SK-N-SH (cell line): ENCODE results near the gene SLC1A2. TPM values are rescaled to one million over a fixed set of nuclear protein-coding genes. Genes with fewer than 3 reads are reported as not detected.

Experiments used
- CTCF ChIA-PET: fragments of 300-600, 350-600 bp; formaldehyde crosslinking; extraction: SDS; loops from one replicate; lab custom pipeline; 2021; lab: Yijun Ruan, JAX
- POLR2A ChIA-PET: fragments of 350-600 bp; sonication (Branson Sonifier 250); formaldehyde crosslinking; extraction: SDS; loops from one replicate; lab custom pipeline; 2020; ENCODE audit warnings: antibody characterized with exemption, inconsistent platforms; lab: Yijun Ruan, JAX
- DNase-seq: peaks from one replicate; pipeline ENCODE4 v3.0.0; 2012
- H2AFZ ChIP-seq: fragments of 200-600 bp; sonication (generic); 2 replicates; pipeline ENCODE4 v1.8.1; 2016; ENCODE audit warnings: antibody characterized with exemption, mild to moderate bottlenecking, low read depth
- H3F3A ChIP-seq: fragments of 200-600 bp; sonication (generic); replicated peaks from 2 replicates; pipeline ENCODE3; 2016; ENCODE audit warnings: antibody characterized with exemption, mild to moderate bottlenecking; ENCODE audit not compliant: insufficient read depth
- H3K27ac ChIP-seq, 2 experiments: fragments of 200-500 bp in 1 of 2; fragments of 200-600 bp in 1 of 2; sonication (Bioruptor generic) in 1 of 2; sonication (generic), shearing (Covaris generic) in 1 of 2; 2 replicates each; pipeline versions ENCODE4 v1.5.1 to v1.6.1; 2014 to 2016; ENCODE audit warnings: low read depth in 2 of 2, inconsistent platforms in 1 of 2, low read length in 1 of 2, mild to moderate bottlenecking in 1 of 2, mixed read lengths in 1 of 2
- H3K27me3 ChIP-seq: fragments of 200-600 bp; sonication (generic), shearing (Covaris generic); 2 replicates; pipeline ENCODE4 v1.6.1; 2016; ENCODE audit warnings: mixed run types; ENCODE audit not compliant: insufficient read depth
- H3K36me3 ChIP-seq, 2 experiments: fragments of 200-500 bp in 1 of 2; fragments of 200-600 bp in 1 of 2; sonication (Bioruptor generic) in 1 of 2; sonication (generic) in 1 of 2; replicated peaks in 1 of 2; 2 replicates each; pipeline versions ENCODE3 to v1.5.1; 2014 to 2016; ENCODE audit warnings: low read length in 1 of 2, mild to moderate bottlenecking in 1 of 2; ENCODE audit not compliant: insufficient read depth in 2 of 2, control insufficient read depth in 1 of 2
- H3K4me1 ChIP-seq, 2 experiments: fragments of 200-500 bp in 1 of 2; fragments of 200-600 bp in 1 of 2; sonication (Bioruptor generic) in 1 of 2; sonication (generic), shearing (Covaris generic) in 1 of 2; 2 replicates each; pipeline versions ENCODE4 v1.5.1 to v1.6.1; 2014 to 2016; ENCODE audit warnings: low read depth in 1 of 2, low read length in 1 of 2, mixed run types in 1 of 2; ENCODE audit not compliant: insufficient read depth in 2 of 2, control insufficient read depth in 1 of 2
- H3K4me2 ChIP-seq: fragments of 200-600 bp; sonication (generic), shearing (Covaris generic); 2 replicates; pipeline ENCODE4 v1.6.1; 2017; ENCODE audit warnings: mixed run types
- H3K4me3 ChIP-seq, 2 experiments: fragments of 200-500 bp in 1 of 2; fragments of 200-600 bp in 1 of 2; sonication (Bioruptor generic) in 1 of 2; sonication (generic), shearing (Covaris generic) in 1 of 2; 2 replicates each; pipeline versions ENCODE4 v1.5.1 to v1.8.1; 2014 to 2016; ENCODE audit warnings: low read depth in 2 of 2, inconsistent platforms in 1 of 2, low read length in 1 of 2, mild to moderate bottlenecking in 1 of 2, mixed read lengths in 1 of 2, moderate library complexity in 1 of 2
- H3K79me2 ChIP-seq: fragments of 200-600 bp; sonication (generic); 2 replicates; pipeline ENCODE4 v1.8.1; 2017; ENCODE audit warnings: mild to moderate bottlenecking; ENCODE audit not compliant: insufficient read depth
- H3K9ac ChIP-seq: fragments of 200-600 bp; sonication (generic); 2 replicates; pipeline ENCODE4 v1.6.1; 2017; ENCODE audit warnings: mixed run types
- H3K9me2 ChIP-seq: fragments of 200-600 bp; sonication (generic); 2 replicates; pipeline ENCODE4 v1.6.1; 2017; ENCODE audit warnings: mixed run types
- H3K9me3 ChIP-seq: fragments of 200-600 bp; sonication (generic); 2 replicates; pipeline ENCODE4 v1.6.1; 2017; ENCODE audit warnings: mixed run types, mild to moderate bottlenecking, moderate library complexity
- H4K20me1 ChIP-seq: fragments of 200-600 bp; sonication (generic); 2 replicates; pipeline ENCODE4 v1.6.1; 2017; ENCODE audit warnings: mild to moderate bottlenecking, mixed run types; ENCODE audit not compliant: insufficient read depth
- CHD2 ChIP-seq: fragments of 150-350 bp; IDR thresholded peaks from 2 replicates; pipeline ENCODE4 v1.6.1; 2018; ENCODE audit warnings: low read length; ENCODE audit not compliant: partially characterized antibody
- ELF1 ChIP-seq: IDR thresholded peaks from 2 replicates; pipeline ENCODE4 v1.4.0; 2012
- FOSL2 ChIP-seq: IDR thresholded peaks from 2 replicates; pipeline ENCODE4 v1.4.0; 2012; ENCODE audit warnings: low read depth, mild to moderate bottlenecking, moderate library complexity, borderline replicate concordance
- FOXJ3 ChIP-seq: sonication (generic); formaldehyde crosslinking; IDR thresholded peaks from 2 replicates; pipeline ENCODE4 v1.5.1; 2020; ENCODE audit warnings: mild to moderate bottlenecking, missing genetic modification reagents
- FOXM1 ChIP-seq: IDR thresholded peaks from 2 replicates; pipeline ENCODE4 v1.4.0; 2012; ENCODE audit warnings: low read depth, mild to moderate bottlenecking
- GABPA ChIP-seq: IDR thresholded peaks from 2 replicates; pipeline ENCODE4 v1.4.0; 2012; ENCODE audit warnings: low read depth, mild to moderate bottlenecking
- GATA2 ChIP-seq: sonication (generic); formaldehyde crosslinking; IDR thresholded peaks from 2 replicates; pipeline ENCODE4 v1.5.0; 2020; ENCODE audit warnings: mild to moderate bottlenecking, missing genetic modification reagents
- JUND ChIP-seq: IDR thresholded peaks from 2 replicates; pipeline ENCODE4 v1.4.0; 2012
- MEF2A ChIP-seq: IDR thresholded peaks from 2 replicates; pipeline ENCODE4 v1.4.0; 2012; ENCODE audit warnings: low read depth, borderline replicate concordance
- MXI1 ChIP-seq: IDR thresholded peaks from 2 replicates; pipeline ENCODE4 v1.6.1; 2012; ENCODE audit warnings: mild to moderate bottlenecking, low read depth, low read length, improper control_type of control experiment
- NFIC ChIP-seq: IDR thresholded peaks from 2 replicates; pipeline ENCODE4 v1.4.0; 2012; ENCODE audit warnings: borderline replicate concordance
- RXRA ChIP-seq: IDR thresholded peaks from 2 replicates; pipeline ENCODE4 v1.4.0; 2012; ENCODE audit warnings: low read depth, mild to moderate bottlenecking, borderline replicate concordance
- SIN3A ChIP-seq: IDR thresholded peaks from 2 replicates; pipeline ENCODE4 v1.6.1; 2012; ENCODE audit warnings: low read depth, mild to moderate bottlenecking, low read length, moderate library complexity, borderline replicate concordance
- TAF1 ChIP-seq: IDR thresholded peaks from 2 replicates; pipeline ENCODE4 v1.6.1; 2012; ENCODE audit warnings: low read depth, mild to moderate bottlenecking, low read length, moderate library complexity, borderline replicate concordance
- TCF12 ChIP-seq: IDR thresholded peaks from 2 replicates; pipeline ENCODE4 v1.4.0; 2012
- polyA plus RNA-seq, 3 experiments: library from polyadenylated mRNA; depleted of rRNA; stranded (reverse); fragments of >200 nt; gene quantifications; 2 replicates each; pipeline ENCODE4 v1.2.3, GENCODE V29; 2012
- TF ChIP-seq, protein P1 (sequence below): IDR thresholded peaks from 2 replicates; pipeline ENCODE4 v1.4.0; 2012; ENCODE audit warnings: low read depth
- TF ChIP-seq, protein P2 (sequence below): IDR thresholded peaks from 2 replicates; pipeline ENCODE4; 2012
- TF ChIP-seq, protein P3 (sequence below): fragments of 150-350 bp; IDR thresholded peaks from 2 replicates; pipeline ENCODE4 v1.6.1; 2016; ENCODE audit warnings: mild to moderate bottlenecking, low read depth, low read length
- TF ChIP-seq, protein P4 (sequence below): IDR thresholded peaks from 2 replicates; pipeline ENCODE4 v1.6.1; 2012; ENCODE audit warnings: mild to moderate bottlenecking, low read depth, low read length, moderate library complexity

Gene SLC1A2
- polyA plus RNA-seq, 1 of the 3 experiments (the other 2 are of a cell fraction) = under 0.01 TPM

DNA sequence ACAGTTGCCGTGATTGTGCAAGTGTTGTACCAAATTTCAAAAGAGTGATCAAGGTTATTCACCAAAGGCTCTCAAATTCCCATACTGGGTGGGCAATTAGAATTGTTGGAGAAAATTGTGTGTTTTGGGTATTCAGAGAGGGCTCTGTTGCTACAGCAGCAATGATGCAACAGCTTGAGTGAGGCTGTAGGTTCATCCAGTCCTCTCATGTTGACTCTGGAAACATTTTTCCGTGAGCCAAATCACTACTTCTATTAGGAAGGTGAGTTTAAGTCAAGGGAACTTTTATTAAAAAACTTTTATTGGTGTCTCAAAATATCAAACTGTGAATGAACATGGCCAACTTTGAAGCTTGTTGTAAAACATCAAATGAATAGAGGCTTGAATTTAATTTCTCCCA is 163.8 kb downstream of the SLC1A2 start (continued):
- TF ChIP-seq SIN3A (no peak), FOXJ3 (CRISPR knock-in tag) (no peak), TCF12 (no peak)

DNA sequence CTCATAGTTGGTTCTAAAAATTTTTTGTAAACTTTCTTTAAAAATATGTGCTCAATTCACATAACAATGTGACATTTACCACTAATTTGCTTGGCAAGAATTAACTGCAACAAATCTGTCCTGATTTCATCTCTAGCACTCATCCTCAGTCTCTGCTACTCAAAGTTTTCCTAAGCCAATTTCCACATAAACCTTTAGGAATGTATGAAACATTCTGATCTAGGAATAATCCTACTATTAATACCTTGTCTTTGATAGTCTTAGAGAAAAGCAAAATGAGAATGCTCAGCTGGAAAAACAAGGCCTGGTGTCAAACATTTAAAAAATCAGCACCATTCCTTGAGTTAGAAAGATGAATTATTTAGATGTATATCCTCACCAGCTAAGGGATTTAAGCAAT is 166.1 kb downstream of the SLC1A2 start:
- DNase-seq = no peak
- no peaks in the 10 kb centered on the region for H3K36me3 ChIP-seq
- no peak overlapping the region for H3K9ac ChIP-seq
- H2AFZ ChIP-seq = no peak overlapping the region
- H4K20me1 ChIP-seq = no peaks in the 10 kb centered on the region
- no peak for TF ChIP-seq FOXM1
- TF ChIP-seq NFIC = peak; percentile 33; the same call in 1 of the 2 replicates
- TF ChIP-seq, protein P1, sequence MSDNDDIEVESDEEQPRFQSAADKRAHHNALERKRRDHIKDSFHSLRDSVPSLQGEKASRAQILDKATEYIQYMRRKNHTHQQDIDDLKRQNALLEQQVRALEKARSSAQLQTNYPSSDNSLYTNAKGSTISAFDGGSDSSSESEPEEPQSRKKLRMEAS = no peak
- no peak for TF ChIP-seq TAF1
- TF ChIP-seq, protein P2, sequence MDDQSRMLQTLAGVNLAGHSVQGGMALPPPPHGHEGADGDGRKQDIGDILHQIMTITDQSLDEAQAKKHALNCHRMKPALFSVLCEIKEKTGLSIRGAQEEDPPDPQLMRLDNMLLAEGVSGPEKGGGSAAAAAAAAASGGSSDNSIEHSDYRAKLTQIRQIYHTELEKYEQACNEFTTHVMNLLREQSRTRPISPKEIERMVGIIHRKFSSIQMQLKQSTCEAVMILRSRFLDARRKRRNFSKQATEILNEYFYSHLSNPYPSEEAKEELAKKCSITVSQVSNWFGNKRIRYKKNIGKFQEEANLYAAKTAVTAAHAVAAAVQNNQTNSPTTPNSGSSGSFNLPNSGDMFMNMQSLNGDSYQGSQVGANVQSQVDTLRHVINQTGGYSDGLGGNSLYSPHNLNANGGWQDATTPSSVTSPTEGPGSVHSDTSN = peak; percentile 30
- no peak for TF ChIP-seq GATA2 (CRISPR knock-in tag)
- TF ChIP-seq MEF2A = no peak
- TF ChIP-seq, protein P3, sequence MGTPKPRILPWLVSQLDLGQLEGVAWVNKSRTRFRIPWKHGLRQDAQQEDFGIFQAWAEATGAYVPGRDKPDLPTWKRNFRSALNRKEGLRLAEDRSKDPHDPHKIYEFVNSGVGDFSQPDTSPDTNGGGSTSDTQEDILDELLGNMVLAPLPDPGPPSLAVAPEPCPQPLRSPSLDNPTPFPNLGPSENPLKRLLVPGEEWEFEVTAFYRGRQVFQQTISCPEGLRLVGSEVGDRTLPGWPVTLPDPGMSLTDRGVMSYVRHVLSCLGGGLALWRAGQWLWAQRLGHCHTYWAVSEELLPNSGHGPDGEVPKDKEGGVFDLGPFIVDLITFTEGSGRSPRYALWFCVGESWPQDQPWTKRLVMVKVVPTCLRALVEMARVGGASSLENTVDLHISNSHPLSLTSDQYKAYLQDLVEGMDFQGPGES = no peak
- peak; percentile 43 for TF ChIP-seq TCF12
- TF ChIP-seq CHD2 = no peak
- TF ChIP-seq JUND = peak; percentile 16; the same call in 1 of the 2 replicates
- TF ChIP-seq FOSL2 = peak; percentile 9; the same call in 1 of the 2 replicates
- peaks cover 0 to 6% of the 10 kb centered on the region in 2 experiments; a peak in 2 of 4 replicates for H3K4me1 ChIP-seq
- H3K4me3 ChIP-seq = no peak overlapping the region
- no peaks in the 10 kb centered on the region for H3K27me3 ChIP-seq
- no peaks in the 10 kb centered on the region for H3K79me2 ChIP-seq
- peaks cover 3% of the 10 kb centered on the region for H3F3A ChIP-seq
- ChIA-PET POLR2A (no interaction called here), CTCF (interaction anchor here (0.6 to 0.9 kb wide), 2 partner anchors 13 to 362 kb away, joined by 3 read pairs; no protein-coding TSS in a partner anchor)
- no peak overlapping the region for H3K4me2 ChIP-seq
- no peaks in the 10 kb centered on the region for H3K9me3 ChIP-seq
- peak overlapping the region in 1 of 2 experiments; percentile 17; a peak in 2 of 4 replicates for H3K27ac ChIP-seq
- H3K9me2 ChIP-seq = no peaks in the 10 kb centered on the region

DNA sequence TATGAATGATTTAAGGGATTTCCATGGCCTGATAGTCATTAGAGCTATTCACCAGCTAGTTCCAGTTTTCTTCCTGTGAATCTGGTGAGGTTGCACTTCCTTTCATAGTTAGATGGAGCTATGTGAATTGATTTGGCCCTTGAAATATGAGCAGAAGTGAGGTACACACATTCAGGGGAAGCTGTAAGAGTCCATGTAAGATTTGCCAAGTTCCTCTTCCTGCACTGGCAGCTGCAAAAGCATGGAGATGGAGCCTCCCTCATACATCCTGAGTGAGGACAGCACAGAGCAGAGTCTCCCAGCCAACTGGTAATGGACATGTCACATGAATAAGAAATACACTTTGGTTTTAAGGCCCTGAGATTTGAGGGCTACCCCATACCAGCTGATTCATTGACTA is 168.7 kb downstream of the SLC1A2 start:
- H3K79me2 ChIP-seq = no peaks in the 10 kb centered on the region
- no peaks in the 10 kb centered on the region for H4K20me1 ChIP-seq
- no peak overlapping the region for H3K27ac ChIP-seq
- H2AFZ ChIP-seq = no peak overlapping the region
- H3K4me3 ChIP-seq = no peak overlapping the region
- TF ChIP-seq FOSL2 (no peak), ELF1 (no peak), GABPA (no peak), MXI1 (no peak), NFIC (no peak), RXRA (no peak)
- TF ChIP-seq, protein P4, sequence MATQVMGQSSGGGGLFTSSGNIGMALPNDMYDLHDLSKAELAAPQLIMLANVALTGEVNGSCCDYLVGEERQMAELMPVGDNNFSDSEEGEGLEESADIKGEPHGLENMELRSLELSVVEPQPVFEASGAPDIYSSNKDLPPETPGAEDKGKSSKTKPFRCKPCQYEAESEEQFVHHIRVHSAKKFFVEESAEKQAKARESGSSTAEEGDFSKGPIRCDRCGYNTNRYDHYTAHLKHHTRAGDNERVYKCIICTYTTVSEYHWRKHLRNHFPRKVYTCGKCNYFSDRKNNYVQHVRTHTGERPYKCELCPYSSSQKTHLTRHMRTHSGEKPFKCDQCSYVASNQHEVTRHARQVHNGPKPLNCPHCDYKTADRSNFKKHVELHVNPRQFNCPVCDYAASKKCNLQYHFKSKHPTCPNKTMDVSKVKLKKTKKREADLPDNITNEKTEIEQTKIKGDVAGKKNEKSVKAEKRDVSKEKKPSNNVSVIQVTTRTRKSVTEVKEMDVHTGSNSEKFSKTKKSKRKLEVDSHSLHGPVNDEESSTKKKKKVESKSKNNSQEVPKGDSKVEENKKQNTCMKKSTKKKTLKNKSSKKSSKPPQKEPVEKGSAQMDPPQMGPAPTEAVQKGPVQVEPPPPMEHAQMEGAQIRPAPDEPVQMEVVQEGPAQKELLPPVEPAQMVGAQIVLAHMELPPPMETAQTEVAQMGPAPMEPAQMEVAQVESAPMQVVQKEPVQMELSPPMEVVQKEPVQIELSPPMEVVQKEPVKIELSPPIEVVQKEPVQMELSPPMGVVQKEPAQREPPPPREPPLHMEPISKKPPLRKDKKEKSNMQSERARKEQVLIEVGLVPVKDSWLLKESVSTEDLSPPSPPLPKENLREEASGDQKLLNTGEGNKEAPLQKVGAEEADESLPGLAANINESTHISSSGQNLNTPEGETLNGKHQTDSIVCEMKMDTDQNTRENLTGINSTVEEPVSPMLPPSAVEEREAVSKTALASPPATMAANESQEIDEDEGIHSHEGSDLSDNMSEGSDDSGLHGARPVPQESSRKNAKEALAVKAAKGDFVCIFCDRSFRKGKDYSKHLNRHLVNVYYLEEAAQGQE = no peak
- TF ChIP-seq, protein P1 = no peak
- POLR2A ChIA-PET = no interaction called here
- peaks cover 0 to 6% of the 10 kb centered on the region in 2 experiments; a peak in 2 of 4 replicates for H3K4me1 ChIP-seq
- DNase-seq = no peak
- CTCF ChIA-PET = no interaction called here
- H3K9me2 ChIP-seq = no peaks in the 10 kb centered on the region
- peaks cover 3% of the 10 kb centered on the region for H3F3A ChIP-seq
- no peaks in the 10 kb centered on the region for H3K9me3 ChIP-seq
- no peak overlapping the region for H3K4me2 ChIP-seq
- no peaks in the 10 kb centered on the region for H3K36me3 ChIP-seq
- no peak overlapping the region for H3K9ac ChIP-seq
- H3K27me3 ChIP-seq = no peaks in the 10 kb centered on the region
